Fibroblast of villous mesenchyme (primary cell): ENCODE measurements around the gene KHDC4. TPM values are rescaled to one million over a fixed set of nuclear protein-coding genes. Genes with fewer than 3 reads are reported as not detected.

Source experiments
- DNase-seq: peaks from one replicate; pipeline ENCODE4 v3.0.0-alpha.2; 2010; ENCODE audit warnings: low read depth
- H3K4me3 ChIP-seq: 2 replicates; pipeline ENCODE4 v1.5.1; 2011; ENCODE audit warnings: low read depth, mild to moderate bottlenecking, low read length
- small RNA-seq: library from RNA; depleted of rRNA; stranded (forward); fragments of <200 nt; gene quantifications from one replicate; pipeline ENCODE3, GENCODE V24; 2012
- total RNA-seq: library from RNA; depleted of rRNA; stranded (reverse); fragments of >200 nt; gene quantifications from 2 replicates; pipeline ENCODE4 v1.2.3, GENCODE V29; 2012
- TF ChIP-seq, protein P1 (sequence below): IDR thresholded peaks from 2 replicates; pipeline ENCODE4 v1.5.1; 2012; ENCODE audit warnings: low read depth, mild to moderate bottlenecking, low read length; ENCODE audit not compliant: insufficient read depth

Gene KHDC4
- total RNA-seq, 1 donor: 42.7 TPM

DNA sequence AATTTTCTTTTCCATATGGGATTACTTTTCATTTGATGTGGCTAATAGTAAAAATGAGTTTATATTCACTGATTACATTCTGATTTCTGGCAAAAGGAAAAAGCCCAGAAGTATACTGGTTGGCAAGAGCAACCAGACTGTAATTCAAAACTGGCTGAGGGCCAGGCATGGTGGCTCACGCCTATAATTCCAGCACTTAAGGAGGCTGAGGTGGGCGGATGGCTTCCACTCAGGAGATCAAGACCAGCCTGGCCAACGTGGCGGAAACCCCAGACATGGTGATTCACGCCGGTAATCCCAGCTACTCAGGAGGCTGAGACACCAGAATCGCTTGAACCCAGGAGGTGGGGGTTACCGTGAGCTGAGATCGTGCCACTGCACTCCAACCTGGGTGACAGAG is 60.4 kb downstream of the KHDC4 start:
- TF ChIP-seq, protein P1, sequence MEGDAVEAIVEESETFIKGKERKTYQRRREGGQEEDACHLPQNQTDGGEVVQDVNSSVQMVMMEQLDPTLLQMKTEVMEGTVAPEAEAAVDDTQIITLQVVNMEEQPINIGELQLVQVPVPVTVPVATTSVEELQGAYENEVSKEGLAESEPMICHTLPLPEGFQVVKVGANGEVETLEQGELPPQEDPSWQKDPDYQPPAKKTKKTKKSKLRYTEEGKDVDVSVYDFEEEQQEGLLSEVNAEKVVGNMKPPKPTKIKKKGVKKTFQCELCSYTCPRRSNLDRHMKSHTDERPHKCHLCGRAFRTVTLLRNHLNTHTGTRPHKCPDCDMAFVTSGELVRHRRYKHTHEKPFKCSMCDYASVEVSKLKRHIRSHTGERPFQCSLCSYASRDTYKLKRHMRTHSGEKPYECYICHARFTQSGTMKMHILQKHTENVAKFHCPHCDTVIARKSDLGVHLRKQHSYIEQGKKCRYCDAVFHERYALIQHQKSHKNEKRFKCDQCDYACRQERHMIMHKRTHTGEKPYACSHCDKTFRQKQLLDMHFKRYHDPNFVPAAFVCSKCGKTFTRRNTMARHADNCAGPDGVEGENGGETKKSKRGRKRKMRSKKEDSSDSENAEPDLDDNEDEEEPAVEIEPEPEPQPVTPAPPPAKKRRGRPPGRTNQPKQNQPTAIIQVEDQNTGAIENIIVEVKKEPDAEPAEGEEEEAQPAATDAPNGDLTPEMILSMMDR: no peak
- DNase-seq: peak; percentile 42

DNA sequence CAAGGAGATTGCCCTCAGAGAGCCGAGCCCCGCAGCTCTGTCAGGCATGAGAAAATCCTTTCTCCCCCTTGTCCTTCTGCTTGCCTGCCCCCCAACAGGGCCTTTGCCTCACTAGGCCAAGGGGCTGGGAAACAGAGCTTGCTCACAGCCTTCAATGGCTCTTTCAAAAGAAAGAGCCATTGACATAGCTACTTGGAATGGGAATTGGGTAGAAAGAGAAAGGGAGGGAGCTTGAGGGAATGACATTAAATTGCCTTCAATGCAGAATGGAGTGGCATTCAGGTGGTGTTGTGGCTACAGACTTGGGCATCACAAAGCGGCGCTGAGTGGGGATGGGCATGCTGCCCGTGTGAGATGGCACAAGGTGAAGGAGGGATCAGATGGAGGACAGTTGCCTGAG is 61.7 kb downstream of the KHDC4 start:
- TF ChIP-seq, protein P1: no peak
- no peak overlapping the region for H3K4me3 ChIP-seq
- DNase-seq: no peak

More for the DNA sequence above, 60.4 kb downstream of the KHDC4 start:
- no peak overlapping the region for H3K4me3 ChIP-seq

DNA sequence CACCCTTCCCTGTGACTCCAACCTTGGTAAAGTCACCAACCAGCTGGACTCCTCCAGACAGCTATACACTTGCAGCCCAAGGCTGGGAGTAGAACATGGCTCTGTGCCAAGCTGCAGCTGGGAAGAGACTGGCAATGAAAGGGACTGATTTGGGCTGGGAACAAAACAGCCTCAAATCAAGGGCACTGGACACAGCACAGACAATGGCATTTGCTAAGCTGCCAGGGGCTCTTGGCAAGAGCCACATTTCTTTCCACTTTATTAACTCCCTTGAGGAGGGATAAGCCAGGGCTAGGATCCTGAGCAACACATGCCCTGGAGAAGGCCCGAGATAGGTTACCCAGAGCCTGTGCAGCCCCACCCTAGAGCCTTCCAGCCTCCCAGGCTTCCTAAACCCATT is 62.8 kb downstream of the KHDC4 start:
- no peak for DNase-seq
- TF ChIP-seq, protein P1: no peak
- H3K4me3 ChIP-seq: no peak overlapping the region

DNA sequence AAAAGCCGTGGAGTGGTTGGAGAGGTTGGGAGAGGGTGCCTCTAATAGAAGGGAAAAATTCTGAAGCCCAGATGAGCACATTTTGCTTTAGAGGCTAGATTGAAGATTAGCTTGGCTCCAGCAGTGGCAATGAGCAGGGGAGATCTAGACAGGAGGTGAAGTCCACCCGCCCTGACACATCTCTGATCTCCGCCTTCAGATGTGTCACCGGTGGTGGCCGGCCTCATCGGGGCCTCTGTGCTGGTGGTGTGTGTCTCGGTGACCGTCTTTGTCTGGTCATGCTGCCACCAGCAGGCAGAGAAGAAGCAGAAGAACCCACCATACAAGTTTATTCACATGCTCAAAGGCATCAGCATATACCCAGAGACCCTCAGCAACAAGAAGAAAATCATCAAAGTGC is 66.4 kb downstream of the KHDC4 start:
- TF ChIP-seq, protein P1: no peak
- DNase-seq: no peak
- H3K4me3 ChIP-seq: no peak overlapping the region

DNA sequence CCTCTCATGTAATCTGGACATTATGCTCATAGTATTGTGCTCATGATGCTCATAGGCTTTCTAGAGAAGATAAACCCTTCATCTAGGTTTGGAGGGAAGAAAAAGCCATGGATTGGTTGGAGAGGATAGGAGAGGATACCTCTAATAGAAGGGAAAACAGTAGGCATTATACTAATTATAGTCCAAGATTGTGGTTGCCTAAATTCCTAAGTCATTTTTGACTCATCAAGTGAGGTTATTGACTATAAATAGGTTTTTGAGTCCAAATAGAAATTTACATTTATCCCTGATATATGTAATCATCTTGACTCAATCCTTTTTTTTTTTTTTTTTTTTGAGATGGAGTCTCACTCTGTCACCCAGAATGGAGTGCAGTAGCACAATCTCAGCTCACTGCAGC is 69.8 kb downstream of the KHDC4 start:
- no peak overlapping the region for H3K4me3 ChIP-seq
- TF ChIP-seq, protein P1: no peak
- DNase-seq: no peak

Small RNA genes lying within 50 kb of the gene (small RNA-seq; reads per million reads assigned to genes)
- gene MIR6738 (0.38 reads per million), gene RF00015 (not detected), gene SCARNA4 (not detected), gene SNORA80E (136 reads per million, percentile 97 among the genes with 10 or more reads in this experiment)

Other genes starting within 250 kb of the KHDC4 start
- 54.1 and 55.7 TPM in 2 replicates for gene YY1AP1, start 245.6 kb downstream of the KHDC4 start, total RNA-seq
- gene DAP3, start 245.3 kb downstream of the KHDC4 start, total RNA-seq: 75.7 and 87.2 TPM in 2 replicates
- gene GON4L, start 77.2 kb downstream of the KHDC4 start, total RNA-seq: 35.8 and 42.7 TPM in 2 replicates
- gene SYT11, start 74.8 kb downstream of the KHDC4 start, total RNA-seq: 27.4 and 47.5 TPM in 2 replicates
- gene RIT1, start 23.1 kb downstream of the KHDC4 start, total RNA-seq: 44.5 and 54.8 TPM in 2 replicates
- gene RXFP4, start 7.2 kb upstream of the KHDC4 start, total RNA-seq: not detected in 2 replicates
- 137 and 146 TPM in 2 replicates for gene ARHGEF2, start 44.1 kb upstream of the KHDC4 start, total RNA-seq
- gene SSR2, start 86.5 kb upstream of the KHDC4 start, total RNA-seq: 381 and 386 TPM in 2 replicates
- gene UBQLN4, start 119.4 kb upstream of the KHDC4 start, total RNA-seq: 13.5 and 20.3 TPM in 2 replicates
- 38.3 and 40.6 TPM in 2 replicates for gene LAMTOR2, start 120.4 kb upstream of the KHDC4 start, total RNA-seq
- gene RAB25, start 126.7 kb upstream of the KHDC4 start, total RNA-seq: not detected in 2 replicates
- 1.7 and 1.9 TPM in 2 replicates for gene MEX3A, start 148.1 kb upstream of the KHDC4 start, total RNA-seq
- 694 and 1,059 TPM in 2 replicates for gene LMNA, start 180.3 kb upstream of the KHDC4 start, total RNA-seq
- gene SEMA4A, start 219.2 kb upstream of the KHDC4 start, total RNA-seq: 0.43 and 0.64 TPM in 2 replicates